GM13977 (cell line): ENCODE data around the gene PER2.

Source experiments
- DNase-seq: peaks from one replicate; pipeline ENCODE4 v3.0.0; 2012; ENCODE audit warnings: low spot score
- CTCF ChIP-seq: IDR thresholded peaks from 2 replicates; pipeline ENCODE4 v1.5.1; 2012; ENCODE audit warnings: mild to moderate bottlenecking, control low read depth; ENCODE audit not compliant: insufficient read depth; ENCODE audit errors: extremely low read depth, missing control alignments
- in situ Hi-C: fragments of 300-500 bp; cut with MboI; formaldehyde crosslinking; loops from one replicate; pipeline ENCODE4 v1.12.0; 2022; ENCODE audit warnings: low sequenced_read_pairs, low pct_unique_long_range_greater_than_20kb, mixed read lengths, inconsistent platforms; ENCODE audit not compliant: unreplicated experiment

The PER2 gene

DNA sequence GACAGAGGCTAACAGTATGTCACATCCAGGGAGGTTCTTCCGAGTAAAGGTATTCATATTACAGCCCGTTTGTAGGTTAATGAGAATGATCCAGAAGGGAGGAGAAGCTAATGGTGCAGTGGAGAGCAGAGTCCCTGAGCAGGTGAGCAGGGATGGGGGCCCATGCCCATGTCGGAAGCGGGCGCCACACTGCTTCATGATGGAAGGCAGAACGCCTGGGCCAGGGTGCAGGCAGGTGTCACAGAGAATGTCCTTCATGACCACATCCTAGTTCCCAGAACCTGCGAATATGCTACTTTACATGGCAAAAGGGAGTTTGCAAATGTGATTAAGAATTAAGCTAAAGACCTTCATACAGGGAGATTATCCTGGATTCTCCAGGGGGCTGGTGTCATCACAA lies 52.6 kb downstream of the PER2 start:
- DNase-seq: no peak
- no peak for TF ChIP-seq CTCF
- in situ Hi-C loops: no loop called here

GRCh38 chr2:238235331-238235732 lies 53.1 kb downstream of the PER2 start:
- no peak for DNase-seq
- TF ChIP-seq CTCF: no peak
- in situ Hi-C loops: no loop called here

GRCh38 chr2:238233625-238234024 lies 54.8 kb downstream of the PER2 start:
- in situ Hi-C loops: no loop called here
- no peak for TF ChIP-seq CTCF
- peak; percentile 6 for DNase-seq

GRCh38 chr2:238231809-238232208 lies 56.6 kb downstream of the PER2 start:
- no peak for TF ChIP-seq CTCF
- in situ Hi-C loops: no loop called here
- no peak for DNase-seq

DNA sequence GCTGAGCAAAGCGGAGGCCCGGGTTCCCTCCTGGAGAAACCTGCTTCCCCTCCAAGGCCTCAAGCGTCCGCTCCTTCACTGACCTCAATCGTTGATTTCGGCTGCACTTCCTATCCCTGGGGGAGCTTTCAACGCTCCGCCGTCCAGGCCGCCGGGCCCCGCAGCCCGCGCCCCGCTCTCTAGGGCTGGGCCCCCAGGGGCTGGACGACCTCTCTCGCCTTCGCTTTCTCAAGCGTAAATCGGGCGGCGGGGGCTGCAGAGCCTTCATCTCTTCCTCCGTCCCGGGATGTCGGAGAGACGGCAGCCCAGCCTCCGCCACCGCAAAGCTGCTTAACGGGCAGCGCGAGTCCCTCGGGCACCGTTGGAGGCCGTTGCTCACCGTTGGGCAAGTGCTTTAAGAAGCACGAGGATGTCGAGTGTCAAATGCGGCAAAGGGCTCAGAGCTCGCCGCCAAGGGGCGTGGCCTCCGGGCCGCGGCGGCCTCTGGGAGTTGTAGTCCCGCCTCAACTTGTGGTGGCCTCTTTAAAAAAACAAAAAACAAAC lies 57.1 kb downstream of the PER2 start:
- in situ Hi-C loops: no loop called here
- peak; percentile 88 for DNase-seq

DNA sequence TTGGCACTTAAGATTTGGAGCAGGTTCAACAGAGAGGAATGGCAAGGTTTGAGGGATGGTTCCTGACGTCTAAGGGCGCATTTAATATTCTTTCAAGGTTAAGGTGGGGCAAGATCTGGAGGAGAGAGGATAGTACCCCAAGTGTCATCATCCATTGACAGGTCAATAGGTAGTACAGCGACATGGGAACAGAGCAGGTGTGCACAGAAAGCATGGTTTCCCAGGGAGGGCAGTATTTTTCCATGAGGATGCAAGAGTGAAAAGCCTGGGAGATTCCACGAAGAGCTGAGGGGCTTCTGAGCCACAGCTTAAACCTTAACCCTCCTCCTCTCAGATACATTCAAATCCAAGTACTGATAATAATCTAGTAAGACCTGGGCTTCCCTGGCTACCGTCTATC lies 57.7 kb downstream of the PER2 start:
- TF ChIP-seq CTCF: no peak
- in situ Hi-C loops: no loop called here
- no peak for DNase-seq

More for the DNA sequence above, 57.1 kb downstream of the PER2 start:
- no peak for TF ChIP-seq CTCF

DNA sequence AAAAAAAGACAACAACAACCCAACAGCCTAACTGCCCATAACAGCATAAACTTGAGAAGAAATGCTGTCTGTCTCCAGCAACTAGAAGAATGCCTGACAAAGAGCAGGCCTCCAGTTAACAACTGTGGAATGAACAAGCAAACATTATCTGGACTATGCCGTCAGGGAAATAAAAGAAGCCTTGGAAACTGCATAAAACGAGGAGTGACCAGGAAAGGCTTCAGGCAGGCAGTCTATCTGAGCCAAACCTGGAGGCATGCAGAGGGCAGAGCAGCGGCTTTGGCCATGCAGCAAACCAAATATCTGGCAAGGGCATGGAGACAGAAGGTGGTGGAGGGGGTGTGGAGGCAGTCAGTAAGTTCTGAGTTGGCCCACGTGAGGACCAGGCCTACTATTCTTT lies 59.7 kb downstream of the PER2 start:
- TF ChIP-seq CTCF: no peak
- in situ Hi-C loops: no loop called here
- peak; percentile 28 for DNase-seq
